Suprapubic skin (tissue), 4 donors: ENCODE data around the gene MAST4.

ENCODE experiments used
- EP300 ChIP-seq: sonication (generic); formaldehyde crosslinking; IDR thresholded peaks from one replicate; pipeline ENCODE4 v1.6.1; 2017; ENCODE audit warnings: antibody characterized with exemption
- POLR2A ChIP-seq, 2 donors: fragments of 450-650 bp; IDR thresholded peaks; one replicate each; pipeline ENCODE4 v1.6.1; 2017; ENCODE audit warnings: antibody characterized with exemption in 2 of 2, mild to moderate bottlenecking in 2 of 2, moderate library complexity in 2 of 2
- POLR2AphosphoS5 ChIP-seq, 3 donors: sonication (generic); formaldehyde crosslinking; IDR thresholded peaks; one replicate each; pipeline ENCODE4 v1.6.1; 2017; ENCODE audit warnings: antibody characterized with exemption in 3 of 3
- TF ChIP-seq, protein P1 (sequence below), 2 donors: fragments of 200-600 bp in 1 of 2; fragments of 450-650 bp in 1 of 2; sonication (generic) in 1 of 2; IDR thresholded peaks; one replicate each; pipeline ENCODE4 v1.5.1; 2016 to 2019; ENCODE audit warnings: antibody characterized with exemption in 2 of 2, mild to moderate bottlenecking in 1 of 2, moderate library complexity in 1 of 2

DNA sequence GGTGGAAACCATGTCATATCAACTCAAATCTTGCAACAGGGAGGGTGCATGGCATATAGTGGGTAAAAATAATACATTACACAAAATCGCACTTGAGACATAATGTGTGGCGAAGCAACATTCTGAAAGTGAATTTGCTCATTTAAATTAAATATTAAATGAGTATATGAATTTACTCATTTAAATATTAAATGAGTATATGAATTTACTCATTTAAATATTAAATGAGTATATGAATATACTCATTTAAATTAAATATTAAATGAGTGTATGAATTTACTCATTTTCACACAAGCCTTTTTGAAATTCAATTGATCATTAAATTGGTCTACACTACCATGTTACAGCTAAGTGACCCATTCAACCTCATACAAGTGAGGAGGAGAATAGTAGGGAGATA lies 10.5 kb downstream of the MAST4 start:
- TF ChIP-seq, protein P1, sequence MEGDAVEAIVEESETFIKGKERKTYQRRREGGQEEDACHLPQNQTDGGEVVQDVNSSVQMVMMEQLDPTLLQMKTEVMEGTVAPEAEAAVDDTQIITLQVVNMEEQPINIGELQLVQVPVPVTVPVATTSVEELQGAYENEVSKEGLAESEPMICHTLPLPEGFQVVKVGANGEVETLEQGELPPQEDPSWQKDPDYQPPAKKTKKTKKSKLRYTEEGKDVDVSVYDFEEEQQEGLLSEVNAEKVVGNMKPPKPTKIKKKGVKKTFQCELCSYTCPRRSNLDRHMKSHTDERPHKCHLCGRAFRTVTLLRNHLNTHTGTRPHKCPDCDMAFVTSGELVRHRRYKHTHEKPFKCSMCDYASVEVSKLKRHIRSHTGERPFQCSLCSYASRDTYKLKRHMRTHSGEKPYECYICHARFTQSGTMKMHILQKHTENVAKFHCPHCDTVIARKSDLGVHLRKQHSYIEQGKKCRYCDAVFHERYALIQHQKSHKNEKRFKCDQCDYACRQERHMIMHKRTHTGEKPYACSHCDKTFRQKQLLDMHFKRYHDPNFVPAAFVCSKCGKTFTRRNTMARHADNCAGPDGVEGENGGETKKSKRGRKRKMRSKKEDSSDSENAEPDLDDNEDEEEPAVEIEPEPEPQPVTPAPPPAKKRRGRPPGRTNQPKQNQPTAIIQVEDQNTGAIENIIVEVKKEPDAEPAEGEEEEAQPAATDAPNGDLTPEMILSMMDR (IDR thresholded peaks at IDR 0.05): no peak
- no peak for TF ChIP-seq POLR2AphosphoS5 (IDR thresholded peaks at IDR 0.05)
- TF ChIP-seq POLR2A (IDR thresholded peaks at IDR 0.05): no peak
- TF ChIP-seq EP300: no peak
